ENCODE data around the gene ALDH7A1.

DNA sequence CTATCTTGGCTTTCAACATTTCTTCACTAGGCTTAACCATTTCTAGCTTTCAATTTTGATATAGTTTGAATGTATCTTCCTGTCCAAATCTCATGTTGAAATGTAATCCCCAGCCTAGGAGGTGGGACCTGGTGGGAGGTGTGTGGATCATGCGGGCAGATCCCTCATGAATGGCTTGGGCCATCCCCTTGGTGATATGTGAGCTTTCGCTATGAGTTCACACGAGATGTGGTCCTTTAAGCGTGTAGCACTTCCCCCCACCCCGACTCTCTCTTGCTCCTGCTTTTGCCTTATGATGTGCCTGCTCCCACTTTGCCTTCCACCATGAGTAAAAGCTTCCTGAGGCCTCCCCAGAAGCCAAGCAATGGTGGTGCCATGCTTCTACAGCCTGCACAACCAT, 46.4 kb upstream of the ALDH7A1 start:
- TF ChIP-seq, protein P1, sequence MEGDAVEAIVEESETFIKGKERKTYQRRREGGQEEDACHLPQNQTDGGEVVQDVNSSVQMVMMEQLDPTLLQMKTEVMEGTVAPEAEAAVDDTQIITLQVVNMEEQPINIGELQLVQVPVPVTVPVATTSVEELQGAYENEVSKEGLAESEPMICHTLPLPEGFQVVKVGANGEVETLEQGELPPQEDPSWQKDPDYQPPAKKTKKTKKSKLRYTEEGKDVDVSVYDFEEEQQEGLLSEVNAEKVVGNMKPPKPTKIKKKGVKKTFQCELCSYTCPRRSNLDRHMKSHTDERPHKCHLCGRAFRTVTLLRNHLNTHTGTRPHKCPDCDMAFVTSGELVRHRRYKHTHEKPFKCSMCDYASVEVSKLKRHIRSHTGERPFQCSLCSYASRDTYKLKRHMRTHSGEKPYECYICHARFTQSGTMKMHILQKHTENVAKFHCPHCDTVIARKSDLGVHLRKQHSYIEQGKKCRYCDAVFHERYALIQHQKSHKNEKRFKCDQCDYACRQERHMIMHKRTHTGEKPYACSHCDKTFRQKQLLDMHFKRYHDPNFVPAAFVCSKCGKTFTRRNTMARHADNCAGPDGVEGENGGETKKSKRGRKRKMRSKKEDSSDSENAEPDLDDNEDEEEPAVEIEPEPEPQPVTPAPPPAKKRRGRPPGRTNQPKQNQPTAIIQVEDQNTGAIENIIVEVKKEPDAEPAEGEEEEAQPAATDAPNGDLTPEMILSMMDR (IDR thresholded peaks at IDR 0.05) = no peak
- TF ChIP-seq POLR2A (IDR thresholded peaks at IDR 0.05) = no peak
